HFFc6 (cell line): ENCODE results near the gene YKT6. TPM values are rescaled to one million over a fixed set of nuclear protein-coding genes. Genes with fewer than 3 reads are reported as not detected.

Experiments
- DNase-seq: peaks from one replicate; pipeline ENCODE4 v3.0.0-alpha.2; 2018
- H3K27ac Mint-ChIP-seq: 2 replicates; pipeline ENCODE4 v1.8.0; 2020; ENCODE audit warnings: mild to moderate bottlenecking, mixed read lengths
- H3K27me3 Mint-ChIP-seq: 2 replicates; pipeline ENCODE4 v1.8.0; 2021; ENCODE audit warnings: mild to moderate bottlenecking, moderate library complexity, mixed read lengths; ENCODE audit not compliant: insufficient read depth
- H3K36me3 Mint-ChIP-seq: 2 replicates; pipeline ENCODE4 v1.8.0; 2021; ENCODE audit warnings: low read depth, mixed read lengths
- H3K4me1 Mint-ChIP-seq: 2 replicates; pipeline ENCODE4 v1.8.0; 2020; ENCODE audit warnings: low read depth, mixed read lengths
- H3K4me3 Mint-ChIP-seq: 2 replicates; pipeline ENCODE4 v1.8.0; 2020; ENCODE audit warnings: mild to moderate bottlenecking, moderate library complexity, mixed read lengths
- H3K9me3 Mint-ChIP-seq: 2 replicates; pipeline ENCODE4 v1.8.0; 2020; ENCODE audit warnings: mild to moderate bottlenecking, mixed read lengths
- CTCF ChIP-seq: fragments of 200-600 bp; sonication (generic); IDR thresholded peaks from 2 replicates; pipeline ENCODE4 v1.5.0; 2021; ENCODE audit warnings: antibody characterized with exemption, mild to moderate bottlenecking
- total RNA-seq, 6 experiments: library from RNA; stranded (reverse); fragmentation: NEBNext Ultra II Directional; extraction: Animal tissue kit (Norgen Biotek cat#: 25700); gene quantifications; 2 replicates in 1 of 6; 3 replicates in 5 of 6; pipeline ENCODE4 v1.2.3, GENCODE V29; 2021

Gene YKT6
- total RNA-seq, 6 experiments from 2014 or later, result 155 to 174 (median 167) TPM

DNA sequence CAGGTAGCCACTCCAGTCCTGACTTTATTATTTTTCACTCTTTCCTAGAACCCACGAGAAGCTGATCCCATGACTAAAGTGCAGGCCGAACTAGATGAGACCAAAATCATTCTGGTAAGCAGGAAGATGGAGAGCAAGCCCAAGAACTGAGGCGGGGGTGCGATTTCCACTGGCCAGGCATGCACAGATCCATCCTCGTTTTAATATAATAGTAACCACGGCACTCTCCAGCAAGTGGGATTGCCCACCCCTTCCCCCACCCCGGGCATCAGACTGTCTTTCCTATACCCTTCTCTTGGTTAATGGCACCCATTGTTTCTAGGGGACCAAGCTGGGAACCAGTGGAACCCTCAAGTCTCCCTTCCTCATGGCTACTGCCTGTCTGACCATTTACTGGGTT lies 7.3 kb downstream of the YKT6 start:
- Mint-ChIP-seq H3K36me3 (peaks cover 22% of the 10 kb centered on the region), H3K27ac (no peak overlapping the region), H3K4me1 (peaks cover 9% of the 10 kb centered on the region), H3K27me3 (no peaks in the 10 kb centered on the region), H3K9me3 (no peaks in the 10 kb centered on the region), H3K4me3 (no peak overlapping the region)
- TF ChIP-seq CTCF, result no peak
- DNase-seq, result no peak

DNA sequence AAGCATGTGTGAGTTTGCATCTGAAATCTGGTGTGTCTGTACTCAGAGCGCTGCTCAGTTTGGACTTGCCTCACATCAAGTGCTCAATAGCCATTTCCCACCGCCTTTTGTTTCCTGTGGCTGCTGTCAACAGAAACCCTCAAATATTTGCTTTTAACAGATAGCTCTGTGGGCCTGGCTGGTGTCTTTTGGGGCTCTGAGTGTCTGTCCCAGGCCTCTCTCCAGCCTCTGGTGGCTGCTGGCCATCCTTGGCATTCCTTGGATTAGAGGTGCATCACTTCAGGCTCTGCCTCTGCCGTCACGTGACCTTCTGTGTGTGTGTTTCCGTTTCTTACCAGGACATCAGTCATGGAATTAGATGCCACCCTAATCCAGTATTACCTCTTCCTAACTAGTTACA lies 9.3 kb downstream of the YKT6 start:
- H3K27ac Mint-ChIP-seq, result no peak overlapping the region
- peaks cover 17% of the 10 kb centered on the region for H3K36me3 Mint-ChIP-seq
- peaks cover 2% of the 10 kb centered on the region for H3K27me3 Mint-ChIP-seq
- DNase-seq, result no peak
- H3K4me3 Mint-ChIP-seq, result no peak overlapping the region
- TF ChIP-seq CTCF, result no peak
- H3K9me3 Mint-ChIP-seq, result no peaks in the 10 kb centered on the region
- H3K4me1 Mint-ChIP-seq, result no peaks in the 10 kb centered on the region

DNA sequence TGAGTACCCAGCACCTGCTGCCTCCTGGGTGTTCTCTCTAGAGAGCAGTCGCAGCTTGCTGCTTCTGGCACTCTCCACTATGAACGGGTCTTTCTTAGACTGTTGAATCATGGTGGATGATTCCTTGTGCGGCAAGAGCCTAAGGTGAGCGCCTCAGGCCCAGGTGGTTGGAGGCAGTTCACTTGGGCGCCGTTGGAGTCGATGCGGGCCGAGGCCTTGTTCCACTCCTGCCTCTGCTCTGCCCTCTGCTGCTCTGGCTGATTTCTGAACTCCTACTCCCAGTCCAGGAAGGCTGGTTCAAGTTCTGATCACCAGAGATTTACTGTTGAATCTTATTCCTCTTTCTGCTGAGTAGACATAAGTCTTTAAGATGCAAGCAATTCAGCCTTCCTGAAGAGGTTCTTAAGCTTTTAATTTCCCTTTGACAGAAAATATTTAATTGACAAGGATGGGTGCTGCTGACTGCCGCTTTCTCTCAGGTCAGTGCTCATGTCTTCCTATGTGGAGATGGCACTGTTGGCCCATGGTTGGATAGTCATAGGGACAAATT lies 10.4 kb downstream of the YKT6 start:
- Mint-ChIP-seq H3K36me3 (peaks cover 12% of the 10 kb centered on the region), H3K27me3 (peaks cover 2% of the 10 kb centered on the region), H3K9me3 (no peaks in the 10 kb centered on the region), H3K4me1 (no peaks in the 10 kb centered on the region), H3K4me3 (no peak overlapping the region), H3K27ac (no peak overlapping the region)
- no peak for DNase-seq
- no peak for TF ChIP-seq CTCF

- TF ChIP-seq CTCF, result no peak
- no peak overlapping the region for H3K4me3 Mint-ChIP-seq
- H3K36me3 Mint-ChIP-seq, result peaks cover 12% of the 10 kb centered on the region
- no peaks in the 10 kb centered on the region for H3K4me1 Mint-ChIP-seq
- H3K27ac Mint-ChIP-seq, result no peak overlapping the region
- peaks cover 2% of the 10 kb centered on the region for H3K27me3 Mint-ChIP-seq
- H3K9me3 Mint-ChIP-seq, result no peaks in the 10 kb centered on the region
- DNase-seq, result no peak
Observed at GRCh38 chr7:44212018-44212417, 11.2 kb downstream of the YKT6 start.

DNA sequence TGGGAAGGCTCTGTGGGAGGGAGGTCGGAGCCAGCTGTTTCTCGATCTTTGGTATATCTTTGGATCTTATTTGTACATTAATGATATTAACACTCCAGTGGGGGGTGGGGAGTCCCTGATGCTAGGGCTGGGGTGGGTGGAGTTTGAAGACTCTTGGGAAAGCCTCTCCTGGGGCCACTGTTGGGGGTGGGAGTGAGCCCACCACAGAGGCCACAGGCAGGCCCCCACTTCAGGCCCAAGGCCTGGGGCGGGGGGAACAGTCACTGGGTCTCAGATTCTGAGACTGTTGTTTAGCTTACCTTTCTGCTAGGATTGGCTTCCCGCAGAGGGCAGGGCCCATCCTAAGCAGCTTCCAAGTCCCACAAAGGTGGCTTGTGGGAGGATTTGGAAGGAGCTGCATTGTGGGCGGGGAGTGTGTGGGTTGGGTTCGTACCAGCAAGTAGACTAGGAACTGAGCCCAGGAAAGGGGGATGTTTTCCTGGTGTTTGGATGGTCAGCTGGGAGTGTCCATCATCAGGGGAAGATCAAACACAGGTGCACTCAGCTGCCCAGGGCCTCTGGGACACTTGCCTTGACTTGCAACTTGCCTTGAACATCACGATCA lies 11.9 kb downstream of the YKT6 start:
- peaks cover 12% of the 10 kb centered on the region; the same call in 1 of the 2 replicates for H3K36me3 Mint-ChIP-seq
- DNase-seq, result no peak
- H3K27ac Mint-ChIP-seq, result no peak overlapping the region
- no peaks in the 10 kb centered on the region for H3K4me1 Mint-ChIP-seq
- no peak overlapping the region for H3K4me3 Mint-ChIP-seq
- H3K27me3 Mint-ChIP-seq, result peaks cover 2% of the 10 kb centered on the region
- no peak for TF ChIP-seq CTCF
- no peaks in the 10 kb centered on the region for H3K9me3 Mint-ChIP-seq
